Mesothelial cell of epicardium (in vitro differentiated cells): ENCODE results near the gene HAPSTR1. TPM values are rescaled to one million over a fixed set of nuclear protein-coding genes. Genes with fewer than 3 reads are reported as not detected.
"Not testable (repeated sequence)": the region's sequence is repeated elsewhere in the genome, so short reads cannot be mapped to it uniquely, and the experiment has no call there.

ENCODE experiments used
- DNase-seq, 2 experiments: peaks; one replicate each; pipeline ENCODE4 v3.0.0; 2021; ENCODE audit warnings: low spot score in 2 of 2; ENCODE audit not compliant: unreplicated experiment in 2 of 2
- H3K27ac Mint-ChIP-seq: 2 replicates; pipeline ENCODE4 v1.8.0; 2021; ENCODE audit warnings: mixed read lengths
- H3K27me3 Mint-ChIP-seq: 2 replicates; pipeline ENCODE4 v1.8.0; 2021; ENCODE audit warnings: low read depth, mixed read lengths
- H3K36me3 Mint-ChIP-seq: 2 replicates; pipeline ENCODE4 v1.8.0; 2021; ENCODE audit warnings: mixed read lengths
- H3K4me1 Mint-ChIP-seq: 2 replicates; pipeline ENCODE4 v1.8.0; 2021; ENCODE audit warnings: mixed read lengths
- H3K4me3 Mint-ChIP-seq: 2 replicates; pipeline ENCODE4 v1.8.0; 2021; ENCODE audit warnings: mild to moderate bottlenecking, moderate library complexity, mixed read lengths
- H3K9me3 Mint-ChIP-seq: 2 replicates; pipeline ENCODE4 v1.8.0; 2021; ENCODE audit warnings: mixed read lengths
- total RNA-seq: library from RNA; stranded (reverse); gene quantifications from 3 replicates; pipeline ENCODE4 v1.2.1, GENCODE V29; 2021
- TF ChIP-seq, protein P1 (sequence below): fragments of 200-600 bp; sonication (generic); IDR thresholded peaks from one replicate; pipeline ENCODE4 v1.5.0; 2021; ENCODE audit warnings: antibody characterized with exemption; ENCODE audit not compliant: unreplicated experiment

Gene HAPSTR1
- total RNA-seq, 1 donor from 2014 or later, result 80.6 TPM

DNA sequence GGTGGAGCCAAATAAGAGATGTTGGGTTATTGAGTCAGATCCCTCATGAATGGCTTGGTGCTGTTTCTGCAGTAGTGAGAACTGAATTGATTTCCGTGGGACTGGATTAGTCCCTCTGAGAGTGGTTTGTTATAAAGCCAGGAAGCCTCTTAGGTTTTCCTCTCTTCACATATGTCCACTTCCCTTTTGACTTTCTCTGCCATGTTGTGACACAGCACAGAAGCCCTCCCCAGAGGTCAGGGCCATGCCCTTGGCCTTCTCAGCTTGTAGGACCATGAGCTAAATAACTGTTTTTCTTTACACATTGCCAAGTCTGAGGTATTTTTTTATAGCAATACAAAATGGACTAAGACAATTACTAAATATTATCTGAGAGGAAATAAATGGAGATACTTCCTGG is 10.3 kb upstream of the HAPSTR1 start:
- no peaks in the 10 kb centered on the region for H3K9me3 Mint-ChIP-seq

DNA sequence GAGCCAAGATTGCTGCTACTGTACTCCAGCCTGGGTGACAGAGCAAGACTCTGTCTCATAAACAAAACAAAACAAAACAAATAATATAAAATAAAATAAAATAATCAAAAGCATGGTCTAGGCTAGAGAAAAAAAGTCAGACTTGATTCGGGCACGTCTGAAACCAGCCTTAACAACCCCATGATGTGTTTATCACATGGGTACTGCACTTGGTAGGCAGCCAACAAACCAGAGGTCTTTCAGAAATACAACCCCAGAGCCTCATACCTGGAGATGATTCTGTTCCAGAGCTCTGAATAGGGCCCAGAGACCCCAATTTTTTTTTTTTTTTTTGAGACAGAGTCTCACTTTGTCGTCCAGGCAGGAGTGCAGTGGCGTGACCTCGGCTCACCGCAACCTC is 9.6 kb upstream of the HAPSTR1 start:
- no peak for DNase-seq
- Mint-ChIP-seq H3K27ac (no peak overlapping the region), H3K4me3 (no peak overlapping the region), H3K9me3 (no peaks in the 10 kb centered on the region), H3K36me3 (no peaks in the 10 kb centered on the region), H3K27me3 (peaks cover 3% of the 10 kb centered on the region), H3K4me1 (peaks cover 8% of the 10 kb centered on the region)
- TF ChIP-seq, protein P1, sequence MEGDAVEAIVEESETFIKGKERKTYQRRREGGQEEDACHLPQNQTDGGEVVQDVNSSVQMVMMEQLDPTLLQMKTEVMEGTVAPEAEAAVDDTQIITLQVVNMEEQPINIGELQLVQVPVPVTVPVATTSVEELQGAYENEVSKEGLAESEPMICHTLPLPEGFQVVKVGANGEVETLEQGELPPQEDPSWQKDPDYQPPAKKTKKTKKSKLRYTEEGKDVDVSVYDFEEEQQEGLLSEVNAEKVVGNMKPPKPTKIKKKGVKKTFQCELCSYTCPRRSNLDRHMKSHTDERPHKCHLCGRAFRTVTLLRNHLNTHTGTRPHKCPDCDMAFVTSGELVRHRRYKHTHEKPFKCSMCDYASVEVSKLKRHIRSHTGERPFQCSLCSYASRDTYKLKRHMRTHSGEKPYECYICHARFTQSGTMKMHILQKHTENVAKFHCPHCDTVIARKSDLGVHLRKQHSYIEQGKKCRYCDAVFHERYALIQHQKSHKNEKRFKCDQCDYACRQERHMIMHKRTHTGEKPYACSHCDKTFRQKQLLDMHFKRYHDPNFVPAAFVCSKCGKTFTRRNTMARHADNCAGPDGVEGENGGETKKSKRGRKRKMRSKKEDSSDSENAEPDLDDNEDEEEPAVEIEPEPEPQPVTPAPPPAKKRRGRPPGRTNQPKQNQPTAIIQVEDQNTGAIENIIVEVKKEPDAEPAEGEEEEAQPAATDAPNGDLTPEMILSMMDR, result no peak

More for the DNA sequence above, 10.3 kb upstream of the HAPSTR1 start:
- DNase-seq, result no peak
- peaks cover 13% of the 10 kb centered on the region for H3K4me1 Mint-ChIP-seq
- H3K36me3 Mint-ChIP-seq, result no peaks in the 10 kb centered on the region
- TF ChIP-seq, protein P1, result no peak
- peaks cover 4% of the 10 kb centered on the region for H3K27me3 Mint-ChIP-seq
- H3K27ac Mint-ChIP-seq, result no peak overlapping the region
- no peak overlapping the region for H3K4me3 Mint-ChIP-seq

DNA sequence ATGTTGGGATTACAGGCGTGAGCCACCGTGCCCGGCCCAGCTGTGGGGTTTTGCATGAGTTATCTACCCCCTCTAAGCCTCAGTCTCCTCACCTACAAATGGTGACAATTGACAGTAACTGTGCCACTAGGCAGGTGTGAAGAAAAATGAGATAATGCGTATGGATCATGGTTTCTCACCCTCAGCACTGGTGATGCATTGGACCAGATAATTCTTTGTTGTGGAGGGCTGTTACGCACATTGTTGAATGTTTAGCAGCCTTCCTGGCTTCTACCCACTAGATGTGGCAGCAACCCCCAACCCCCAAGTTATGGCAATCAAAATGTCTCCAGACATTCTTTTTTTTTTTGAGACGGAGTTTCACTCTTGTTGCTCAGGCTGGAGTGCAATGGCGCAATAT is 9.0 kb upstream of the HAPSTR1 start:
- Mint-ChIP-seq H3K9me3 (no peaks in the 10 kb centered on the region), H3K4me1 (peaks cover 3% of the 10 kb centered on the region), H3K27ac (no peak overlapping the region), H3K36me3 (no peaks in the 10 kb centered on the region), H3K4me3 (no peak overlapping the region), H3K27me3 (peaks cover 3% of the 10 kb centered on the region)
- TF ChIP-seq, protein P1, result no peak
- DNase-seq, result no peak

DNA sequence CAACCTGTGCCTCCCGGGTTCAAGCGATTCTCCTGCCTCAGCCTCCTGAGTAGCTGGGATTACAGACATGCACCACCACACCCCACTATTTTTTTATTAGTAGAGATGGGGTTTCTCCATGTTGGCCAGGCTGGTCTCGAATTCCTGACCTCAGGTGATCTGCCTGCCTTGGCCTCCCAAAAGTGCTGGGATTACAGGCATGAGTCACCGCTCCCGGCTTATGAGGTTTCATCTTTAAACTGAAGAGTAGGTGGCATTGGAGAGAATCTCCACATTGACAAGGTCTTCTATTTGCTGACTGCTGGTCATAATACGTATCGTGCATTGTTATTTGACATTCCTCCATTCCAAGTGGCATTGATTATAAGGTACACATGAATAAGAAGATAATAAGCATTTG is 3.7 kb upstream of the HAPSTR1 start:
- H3K4me1 Mint-ChIP-seq, H3K27ac Mint-ChIP-seq, DNase-seq, H3K4me3 Mint-ChIP-seq, H3K36me3 Mint-ChIP-seq, H3K27me3 Mint-ChIP-seq, H3K9me3 Mint-ChIP-seq: not testable (repeated sequence)

DNA sequence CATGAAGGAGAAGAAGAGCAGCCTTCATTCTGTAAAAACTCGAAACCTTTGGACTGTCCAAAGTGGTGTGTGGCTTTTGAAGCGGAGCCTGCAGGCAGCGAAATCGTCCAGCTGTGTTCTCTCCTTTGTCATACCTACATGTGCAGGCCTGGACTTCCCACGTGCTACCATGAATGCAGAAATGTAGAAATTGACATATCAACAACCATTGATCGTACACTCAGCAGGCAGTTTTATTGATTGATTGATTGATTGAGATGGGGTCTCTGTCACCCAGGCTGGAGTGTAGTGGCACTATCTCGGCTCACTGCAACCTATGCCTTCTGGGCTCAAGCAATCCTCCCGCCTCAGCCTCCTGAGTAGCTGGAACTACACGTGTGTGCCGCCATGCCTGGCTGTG is 2.6 kb upstream of the HAPSTR1 start:
- TF ChIP-seq, protein P1, result no peak
- no peaks in the 10 kb centered on the region for H3K36me3 Mint-ChIP-seq
- no peaks in the 10 kb centered on the region for H3K9me3 Mint-ChIP-seq

DNA sequence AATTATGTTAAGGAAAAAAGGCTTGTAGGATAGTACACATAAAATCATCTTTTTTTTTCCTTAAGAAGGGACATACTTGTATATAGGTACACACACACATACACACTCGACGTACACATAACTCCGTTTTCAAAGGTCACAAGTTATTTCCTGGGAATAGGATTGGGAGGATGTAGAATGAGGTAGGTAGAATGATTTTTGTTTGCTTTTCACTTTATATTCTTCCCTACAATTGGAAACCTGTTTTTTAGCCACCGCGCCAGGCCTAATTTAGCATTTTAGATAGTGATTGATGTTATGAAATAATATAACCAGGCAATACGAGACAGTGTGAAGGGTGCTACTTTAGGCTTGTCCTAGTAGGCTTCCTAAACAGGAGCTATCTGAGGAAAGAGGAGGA is 1.8 kb upstream of the HAPSTR1 start:
- Mint-ChIP-seq H3K4me3 (peak overlapping the region; percentile 80), H3K4me1 (peaks cover 21% of the 10 kb centered on the region), H3K36me3 (peaks cover 3% of the 10 kb centered on the region), H3K9me3 (no peaks in the 10 kb centered on the region), H3K27me3 (peaks cover 2% of the 10 kb centered on the region), H3K27ac (peak overlapping the region; percentile 51)
- DNase-seq, result no peak
- TF ChIP-seq, protein P1, result no peak

More for the DNA sequence above, 2.6 kb upstream of the HAPSTR1 start:
- peaks cover 14% of the 10 kb centered on the region for H3K4me1 Mint-ChIP-seq
- no peak overlapping the region for H3K4me3 Mint-ChIP-seq
- H3K27me3 Mint-ChIP-seq, result peaks cover 2% of the 10 kb centered on the region
- no peak overlapping the region for H3K27ac Mint-ChIP-seq
- DNase-seq, result no peak
